HG02885 (cell line): Measurements from ENCODE around the gene CDR2L.
"Not testable (repeated sequence)": the region's sequence is repeated elsewhere in the genome, so short reads cannot be mapped to it uniquely, and the experiment has no call there.

ENCODE experiments used
- ATAC-seq: cut with Tn5 transposase; IDR thresholded peaks from one replicate; pipeline ENCODE4 v1.9.1; 2021; ENCODE audit warnings: mild to moderate bottlenecking; ENCODE audit not compliant: unreplicated experiment, poor library complexity

CDR2L gene

DNA sequence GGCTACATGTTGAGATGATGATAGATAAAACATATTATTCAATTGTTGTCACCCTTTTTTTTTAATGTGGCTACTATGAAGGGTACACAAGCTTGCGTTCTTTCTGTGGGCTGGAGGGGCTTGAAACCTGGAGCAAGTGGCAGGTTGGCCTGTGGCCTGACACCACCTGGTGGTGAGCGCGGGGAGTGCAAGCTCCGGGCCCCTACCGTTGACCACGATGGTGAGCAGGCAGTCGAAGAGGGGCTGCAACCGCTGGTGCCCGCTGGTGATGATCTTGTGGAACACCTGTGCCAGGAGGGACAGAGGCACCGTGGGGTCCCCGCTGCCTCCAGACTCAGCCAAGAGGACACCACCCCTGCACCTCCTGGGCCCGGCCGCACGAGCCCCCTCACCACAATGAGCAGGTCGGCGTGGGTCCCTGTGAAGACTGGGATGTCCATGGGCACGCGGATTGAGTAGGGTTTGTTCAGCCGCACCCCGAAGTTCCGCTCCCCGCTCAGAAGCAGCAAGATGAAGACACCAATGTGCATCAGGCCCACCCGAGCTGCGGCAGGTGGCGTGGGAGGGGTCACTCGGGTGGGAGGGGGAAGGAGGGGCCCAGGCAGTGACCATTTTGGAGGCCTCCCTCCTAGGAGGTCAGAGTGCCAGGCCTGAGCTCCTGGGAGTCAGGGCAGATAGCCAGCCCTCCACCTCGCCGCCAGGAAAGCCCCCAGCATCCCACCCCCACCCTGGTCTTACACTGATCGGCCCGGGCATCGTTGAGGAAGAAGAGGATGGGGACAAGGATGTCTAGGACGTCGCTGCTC lies 29.3 kb upstream of the CDR2L start:
- no peak for ATAC-seq

GRCh38 chr17:74959826-74960515 lies 27.5 kb upstream of the CDR2L start:
- no peak for ATAC-seq

- no peak for ATAC-seq
These were observed 26.7 kb upstream of the CDR2L start for GRCh38 chr17:74960570-74961342.

DNA sequence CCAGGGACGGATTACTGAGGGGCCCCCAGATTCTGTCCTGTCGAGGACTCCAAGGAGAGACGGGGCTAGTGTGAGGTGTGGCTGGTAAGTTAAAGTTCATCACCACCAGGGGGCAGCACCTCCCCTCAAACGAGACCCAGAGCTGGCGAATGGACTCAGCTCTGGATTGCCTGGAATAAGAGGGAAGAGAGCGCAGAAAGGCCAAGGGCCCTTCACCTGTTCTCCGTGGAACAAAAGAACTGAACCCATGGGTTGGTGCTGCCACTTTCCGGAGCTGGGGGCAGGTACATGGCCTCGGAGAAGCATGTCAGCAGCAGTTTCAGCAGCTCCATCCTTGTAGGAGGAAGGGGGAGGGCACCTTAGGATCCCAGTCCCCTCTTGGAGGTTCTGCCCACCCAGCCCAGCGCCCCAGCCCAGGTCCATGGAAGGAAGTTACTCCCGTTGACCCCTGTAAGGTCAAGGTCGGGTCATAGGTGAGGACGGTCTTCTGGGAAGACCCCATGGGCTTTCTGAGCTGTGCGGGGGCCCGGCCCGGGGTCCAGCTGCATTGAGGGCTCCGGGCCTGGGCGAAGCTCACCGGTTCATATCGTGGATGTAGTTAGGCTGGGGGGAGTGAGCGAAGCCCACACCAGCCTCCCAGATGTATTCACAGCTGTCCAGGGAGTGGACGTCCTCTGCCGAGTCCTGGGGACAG lies 25.6 kb upstream of the CDR2L start:
- no peak for ATAC-seq

GRCh38 chr17:74962622-74963394 lies 24.6 kb upstream of the CDR2L start:
- ATAC-seq = no peak

- no peak for ATAC-seq
These were observed 23.8 kb upstream of the CDR2L start for GRCh38 chr17:74963656-74964055.

DNA sequence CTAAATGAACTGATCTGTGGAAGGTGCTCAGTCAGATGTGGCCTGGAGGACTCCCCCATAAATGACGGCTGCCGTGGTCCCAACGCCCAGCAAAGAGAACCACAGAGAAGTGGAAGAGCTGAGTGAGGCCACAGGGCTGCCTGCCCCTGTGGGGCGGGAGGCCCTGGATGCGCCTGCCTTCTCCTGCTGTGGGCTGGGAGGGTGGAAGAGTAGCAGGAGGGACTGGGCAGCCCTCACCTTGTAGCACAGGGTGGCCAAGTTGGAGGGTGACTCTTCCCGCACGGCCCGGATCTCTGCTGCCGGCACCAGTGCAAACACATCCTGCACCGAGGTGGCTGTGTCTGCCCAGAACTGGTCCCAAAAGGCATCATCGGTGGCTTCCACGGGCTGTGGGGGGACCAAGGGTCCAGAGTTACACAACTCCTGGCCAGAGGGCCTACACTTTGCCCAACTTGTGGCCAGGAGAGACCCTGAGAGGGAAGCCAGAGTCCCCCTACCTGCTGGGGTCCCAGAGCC lies 23.1 kb upstream of the CDR2L start:
- ATAC-seq = no peak

DNA sequence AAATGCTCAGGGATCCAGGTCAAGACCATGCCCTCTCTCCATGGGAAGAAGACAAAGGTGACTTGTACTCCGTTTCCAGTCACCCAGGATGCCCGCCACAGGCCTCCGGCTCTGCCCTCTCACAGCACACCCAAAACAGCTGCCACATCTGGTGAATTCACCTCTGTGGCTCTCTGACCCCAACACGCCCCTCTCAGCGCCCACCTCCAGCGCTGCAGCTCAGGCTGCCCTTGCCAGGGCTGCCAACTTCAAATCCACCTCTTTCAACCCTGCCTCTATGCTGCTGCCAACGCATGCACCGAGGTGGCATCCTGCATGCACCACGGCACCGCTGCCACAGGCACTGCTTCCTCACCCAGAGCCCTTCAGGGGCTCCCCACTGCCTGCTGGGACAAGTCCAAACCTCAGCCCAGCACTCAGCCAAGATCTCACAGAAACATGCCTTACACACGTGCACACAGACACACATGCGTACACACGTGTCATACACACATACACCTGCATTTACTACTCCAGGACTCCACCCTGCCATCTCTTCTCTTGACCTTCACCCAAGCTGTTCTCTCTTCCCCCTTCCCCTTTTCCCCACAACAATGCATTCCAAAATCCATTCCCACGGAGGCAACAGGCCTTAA lies 22.3 kb upstream of the CDR2L start:
- no peak for ATAC-seq

- ATAC-seq = no peak
These were observed 19.1 kb upstream of the CDR2L start for GRCh38 chr17:74968361-74968780.

GRCh38 chr17:74969501-74969900 lies 17.9 kb upstream of the CDR2L start:
- ATAC-seq = not testable (repeated sequence)

DNA sequence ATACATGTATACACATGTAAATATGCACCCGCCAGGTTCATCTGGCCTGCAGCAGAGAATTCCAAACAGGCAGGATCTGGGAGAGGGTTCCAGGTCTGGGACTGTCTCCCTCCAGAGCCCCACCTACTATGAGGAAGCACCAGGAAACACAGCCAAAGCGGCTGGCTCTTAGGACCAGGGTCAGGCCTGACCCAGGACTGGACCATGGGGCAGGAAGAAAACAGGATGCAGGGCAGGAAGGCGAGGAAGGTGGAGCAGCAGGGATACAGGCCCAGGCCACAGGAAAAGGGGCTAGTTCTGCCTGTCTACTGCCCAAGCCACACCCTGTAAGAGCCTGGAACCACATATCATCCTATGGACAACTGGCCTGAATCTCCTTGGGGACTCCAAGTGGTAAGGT lies 17.0 kb upstream of the CDR2L start:
- ATAC-seq = no peak

GRCh38 chr17:74971069-74971841 lies 16.2 kb upstream of the CDR2L start:
- no peak for ATAC-seq

DNA sequence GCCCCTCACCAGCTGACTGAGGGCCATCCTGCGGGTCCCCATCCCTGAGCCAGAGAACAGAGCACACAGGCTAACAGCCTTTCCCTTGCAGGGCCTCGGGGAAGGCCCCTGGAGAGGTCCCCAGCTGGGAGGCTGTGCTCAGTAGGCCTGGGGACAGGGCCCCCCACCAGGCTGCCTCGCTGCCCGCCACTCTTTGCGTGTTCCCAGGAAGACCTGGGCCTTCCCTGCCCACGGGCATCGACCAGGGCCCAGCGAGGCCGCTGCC lies 15.7 kb upstream of the CDR2L start:
- ATAC-seq = no peak

- no peak for ATAC-seq
These were observed 15.1 kb upstream of the CDR2L start, which contains the start of gene HID1 for GRCh38 chr17:74972107-74972972. Gene HID1, minus strand, starts transcription at chr17:74972759. Its CDS starts 103 bp downstream, at chr17:74972656.

- no peak for ATAC-seq
These were observed 14.5 kb upstream of the CDR2L start for GRCh38 chr17:74972973-74973328.

DNA sequence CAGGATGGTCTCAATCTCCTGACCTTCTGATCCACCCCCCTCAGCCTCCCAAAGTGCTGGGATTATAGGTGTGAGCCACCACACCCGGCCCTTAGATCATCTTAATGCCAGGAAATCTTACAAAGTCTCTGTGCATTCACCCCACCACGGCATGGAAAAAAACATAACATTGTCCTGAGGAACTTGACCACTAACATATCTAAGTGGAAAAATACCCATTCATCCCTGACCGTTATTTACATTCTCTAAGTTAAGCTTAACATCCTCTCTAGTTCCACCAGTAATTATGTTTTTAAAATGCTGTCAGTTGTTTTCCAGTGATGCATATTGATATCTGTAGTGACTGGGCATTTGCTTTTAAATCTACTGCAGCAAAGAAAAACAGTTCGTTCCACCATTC lies 11.5 kb upstream of the CDR2L start:
- ATAC-seq = no peak

DNA sequence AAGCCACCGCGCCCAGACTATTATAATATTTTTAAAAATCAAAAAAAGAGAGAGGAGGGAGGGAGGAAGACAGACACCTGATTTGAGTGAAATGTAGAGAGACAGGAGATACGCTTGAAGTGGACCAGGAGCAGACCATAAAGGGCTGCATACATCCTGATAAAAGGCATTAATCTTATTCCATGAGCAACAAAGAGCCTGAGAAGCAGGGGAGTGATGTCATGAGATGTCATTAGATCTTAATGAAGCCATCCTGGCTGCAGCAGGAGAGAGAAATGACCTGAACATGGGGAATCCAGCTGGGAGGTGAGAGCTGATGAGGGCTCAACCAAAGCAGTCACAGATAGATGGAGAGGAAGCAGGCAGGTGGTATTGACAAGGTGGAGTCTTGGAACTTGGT lies 9.6 kb upstream of the CDR2L start:
- no peak for ATAC-seq

GRCh38 chr17:74978240-74978639 lies 9.2 kb upstream of the CDR2L start:
- no peak for ATAC-seq
